HepG2 (cell line): ENCODE measurements around the gene ENDOD1.

Source experiments
- ZNF768 ChIP-seq: sonication (generic); formaldehyde crosslinking; IDR thresholded peaks from 2 replicates; pipeline ENCODE4 v1.4.0; 2020; ENCODE audit warnings: missing genetic modification reagents
- TF ChIP-seq, protein P1 (sequence below): sonication (generic); formaldehyde crosslinking; IDR thresholded peaks from 2 replicates; pipeline ENCODE4 v1.5.0; 2020; ENCODE audit warnings: mild to moderate bottlenecking, missing genetic modification reagents, moderate library complexity

DNA sequence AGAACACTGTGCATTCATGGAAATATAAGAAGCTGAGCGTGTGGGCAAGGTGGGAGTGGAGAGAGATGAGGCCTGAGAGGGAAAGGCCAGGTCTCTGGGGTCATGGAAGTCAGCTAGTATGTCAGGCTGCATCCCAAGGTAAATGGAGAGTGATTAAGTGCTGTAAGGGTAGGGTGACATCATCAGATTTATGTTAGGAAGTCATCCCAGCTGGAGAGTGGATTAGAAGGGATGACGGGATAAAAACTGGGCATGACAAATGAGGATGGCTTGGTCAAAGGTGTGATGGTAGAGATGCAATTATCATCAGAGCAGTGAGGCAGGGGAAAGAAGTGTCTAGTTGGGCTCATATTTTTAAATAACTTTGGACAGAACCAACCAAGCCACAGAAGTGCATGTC lies 3.5 kb upstream of the ENDOD1 start:
- TF ChIP-seq ZNF768 (CRISPR knock-in tag), result no peak
- TF ChIP-seq, protein P1, sequence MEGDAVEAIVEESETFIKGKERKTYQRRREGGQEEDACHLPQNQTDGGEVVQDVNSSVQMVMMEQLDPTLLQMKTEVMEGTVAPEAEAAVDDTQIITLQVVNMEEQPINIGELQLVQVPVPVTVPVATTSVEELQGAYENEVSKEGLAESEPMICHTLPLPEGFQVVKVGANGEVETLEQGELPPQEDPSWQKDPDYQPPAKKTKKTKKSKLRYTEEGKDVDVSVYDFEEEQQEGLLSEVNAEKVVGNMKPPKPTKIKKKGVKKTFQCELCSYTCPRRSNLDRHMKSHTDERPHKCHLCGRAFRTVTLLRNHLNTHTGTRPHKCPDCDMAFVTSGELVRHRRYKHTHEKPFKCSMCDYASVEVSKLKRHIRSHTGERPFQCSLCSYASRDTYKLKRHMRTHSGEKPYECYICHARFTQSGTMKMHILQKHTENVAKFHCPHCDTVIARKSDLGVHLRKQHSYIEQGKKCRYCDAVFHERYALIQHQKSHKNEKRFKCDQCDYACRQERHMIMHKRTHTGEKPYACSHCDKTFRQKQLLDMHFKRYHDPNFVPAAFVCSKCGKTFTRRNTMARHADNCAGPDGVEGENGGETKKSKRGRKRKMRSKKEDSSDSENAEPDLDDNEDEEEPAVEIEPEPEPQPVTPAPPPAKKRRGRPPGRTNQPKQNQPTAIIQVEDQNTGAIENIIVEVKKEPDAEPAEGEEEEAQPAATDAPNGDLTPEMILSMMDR (CRISPR knock-in tag), result no peak
